GM18868 (cell line): ENCODE measurements around the gene ZNF680.
"Not testable (repeated sequence)": the region's sequence is repeated elsewhere in the genome, so short reads cannot be mapped to it uniquely, and the experiment has no call there.

Experiments used
- ATAC-seq: cut with Tn5 transposase; IDR thresholded peaks from one replicate; pipeline ENCODE4 v1.9.1; 2021; ENCODE audit warnings: mild to moderate bottlenecking, moderate library complexity; ENCODE audit not compliant: unreplicated experiment

Gene ZNF680

GRCh38 chr7:64557601-64558322, 5.1 kb downstream of the ZNF680 start:
- no peak for ATAC-seq

- no peak for ATAC-seq
Observed at GRCh38 chr7:64555046-64555445, 7.8 kb downstream of the ZNF680 start.

GRCh38 chr7:64554188-64554587, 8.7 kb downstream of the ZNF680 start:
- ATAC-seq, result not testable (repeated sequence)

GRCh38 chr7:64551375-64552142, 11.3 kb downstream of the ZNF680 start:
- no peak for ATAC-seq

GRCh38 chr7:64544010-64544409, 18.9 kb downstream of the ZNF680 start:
- ATAC-seq, result no peak

GRCh38 chr7:64541438-64542359, 21.2 kb downstream of the ZNF680 start:
- no peak for ATAC-seq

- ATAC-seq, result no peak
Observed at GRCh38 chr7:64533756-64534155, 29.1 kb downstream of the ZNF680 start.

- ATAC-seq, result no peak
Observed at GRCh38 chr7:64528770-64529169, 34.1 kb downstream of the ZNF680 start.

- ATAC-seq, result no peak
Observed at GRCh38 chr7:64521409-64521984, 41.4 kb downstream of the ZNF680 start.

GRCh38 chr7:64516451-64516850, 46.4 kb downstream of the ZNF680 start:
- no peak for ATAC-seq

- ATAC-seq, result no peak
Observed at GRCh38 chr7:64515781-64516180, 47.1 kb downstream of the ZNF680 start.

GRCh38 chr7:64515330-64515729, 47.5 kb downstream of the ZNF680 start:
- ATAC-seq, result peak; percentile 56

GRCh38 chr7:64509583-64509982, 53.3 kb downstream of the ZNF680 start:
- ATAC-seq, result no peak

- no peak for ATAC-seq
Observed at GRCh38 chr7:64504581-64505120, 58.2 kb downstream of the ZNF680 start.

- ATAC-seq, result no peak
Observed at GRCh38 chr7:64498270-64498669, 64.6 kb downstream of the ZNF680 start.

- no peak for ATAC-seq
Observed at GRCh38 chr7:64494912-64495461, 67.9 kb downstream of the ZNF680 start.

GRCh38 chr7:64485623-64486022, 77.2 kb downstream of the ZNF680 start:
- ATAC-seq, result no peak
